SK-N-SH (cell line): Measurements from ENCODE around the gene KDSR. TPM values are rescaled to one million over a fixed set of nuclear protein-coding genes. Genes with fewer than 3 reads are reported as not detected.

Experiments used
- ELF1 ChIP-seq: IDR thresholded peaks from 2 replicates; pipeline ENCODE4 v1.4.0; 2012
- EP300 ChIP-seq, 2 experiments: IDR thresholded peaks; 2 replicates each; pipeline versions ENCODE4 v1.4.0 to v1.6.1; 2012; ENCODE audit warnings: borderline replicate concordance in 1 of 2, low read depth in 1 of 2, low read length in 1 of 2
- EZH2phosphoT487 ChIP-seq: fragments of 200-600 bp; sonication (generic); IDR thresholded peaks from 2 replicates; pipeline ENCODE4 v1.6.1; 2017; ENCODE audit warnings: low read depth, mixed run types, mild to moderate bottlenecking, antibody characterized with exemption, moderate library complexity, borderline replicate concordance
- FOSL2 ChIP-seq: IDR thresholded peaks from 2 replicates; pipeline ENCODE4 v1.4.0; 2012; ENCODE audit warnings: low read depth, mild to moderate bottlenecking, moderate library complexity, borderline replicate concordance
- FOXJ3 ChIP-seq: sonication (generic); formaldehyde crosslinking; IDR thresholded peaks from 2 replicates; pipeline ENCODE4 v1.5.1; 2020; ENCODE audit warnings: mild to moderate bottlenecking, missing genetic modification reagents
- GABPA ChIP-seq: IDR thresholded peaks from 2 replicates; pipeline ENCODE4 v1.4.0; 2012; ENCODE audit warnings: low read depth, mild to moderate bottlenecking
- JUND ChIP-seq: IDR thresholded peaks from 2 replicates; pipeline ENCODE4 v1.4.0; 2012
- MEF2A ChIP-seq: IDR thresholded peaks from 2 replicates; pipeline ENCODE4 v1.4.0; 2012; ENCODE audit warnings: low read depth, borderline replicate concordance
- MXI1 ChIP-seq: IDR thresholded peaks from 2 replicates; pipeline ENCODE4 v1.6.1; 2012; ENCODE audit warnings: mild to moderate bottlenecking, low read depth, low read length, improper control_type of control experiment
- NRF1 ChIP-seq: IDR thresholded peaks from 2 replicates; pipeline ENCODE4 v1.6.1; 2012; ENCODE audit warnings: low read depth, mild to moderate bottlenecking, low read length
- REST ChIP-seq: IDR thresholded peaks from 2 replicates; pipeline ENCODE4 v1.6.1; 2012; ENCODE audit warnings: mild to moderate bottlenecking, low read depth, low read length, moderate library complexity
- SMC3 ChIP-seq: IDR thresholded peaks from 2 replicates; pipeline ENCODE4 v1.6.1; 2012; ENCODE audit warnings: low read depth, low read length, improper control_type of control experiment
- polyA plus RNA-seq, 3 experiments: library from polyadenylated mRNA; depleted of rRNA; stranded (reverse); fragments of >200 nt; gene quantifications; 2 replicates each; pipeline ENCODE4 v1.2.3, GENCODE V29; 2012
- TF ChIP-seq, protein P1 (sequence below): fragments of 200-600 bp; sonication (generic); IDR thresholded peaks from 2 replicates; pipeline ENCODE4 v1.6.1; 2017; ENCODE audit warnings: antibody characterized with exemption, mild to moderate bottlenecking, moderate library complexity
- TF ChIP-seq, protein P2 (sequence below): IDR thresholded peaks from 2 replicates; pipeline ENCODE4; 2012

The KDSR gene
- polyA plus RNA-seq, 1 of the 3 experiments (the other 2 are of a cell fraction): 22.3 TPM

- TF ChIP-seq FOSL2 (no peak), ELF1 (no peak), MEF2A (no peak), FOXJ3 (no peak), REST (no peak), SMC3 (peak; percentile 79), EZH2phosphoT487 (no peak), GABPA (no peak), MXI1 (peak; percentile 1; the same call in 1 of the 2 replicates), NRF1 (no peak), EP300 (IDR thresholded peaks at IDR 0.05; ENCODE audit: borderline replicate concordance in 1 of 2, low read depth in 1 of 2, low read length in 1 of 2) (no peak), JUND (no peak)
- TF ChIP-seq, protein P1, sequence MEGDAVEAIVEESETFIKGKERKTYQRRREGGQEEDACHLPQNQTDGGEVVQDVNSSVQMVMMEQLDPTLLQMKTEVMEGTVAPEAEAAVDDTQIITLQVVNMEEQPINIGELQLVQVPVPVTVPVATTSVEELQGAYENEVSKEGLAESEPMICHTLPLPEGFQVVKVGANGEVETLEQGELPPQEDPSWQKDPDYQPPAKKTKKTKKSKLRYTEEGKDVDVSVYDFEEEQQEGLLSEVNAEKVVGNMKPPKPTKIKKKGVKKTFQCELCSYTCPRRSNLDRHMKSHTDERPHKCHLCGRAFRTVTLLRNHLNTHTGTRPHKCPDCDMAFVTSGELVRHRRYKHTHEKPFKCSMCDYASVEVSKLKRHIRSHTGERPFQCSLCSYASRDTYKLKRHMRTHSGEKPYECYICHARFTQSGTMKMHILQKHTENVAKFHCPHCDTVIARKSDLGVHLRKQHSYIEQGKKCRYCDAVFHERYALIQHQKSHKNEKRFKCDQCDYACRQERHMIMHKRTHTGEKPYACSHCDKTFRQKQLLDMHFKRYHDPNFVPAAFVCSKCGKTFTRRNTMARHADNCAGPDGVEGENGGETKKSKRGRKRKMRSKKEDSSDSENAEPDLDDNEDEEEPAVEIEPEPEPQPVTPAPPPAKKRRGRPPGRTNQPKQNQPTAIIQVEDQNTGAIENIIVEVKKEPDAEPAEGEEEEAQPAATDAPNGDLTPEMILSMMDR: peak; percentile 64
- TF ChIP-seq, protein P2, sequence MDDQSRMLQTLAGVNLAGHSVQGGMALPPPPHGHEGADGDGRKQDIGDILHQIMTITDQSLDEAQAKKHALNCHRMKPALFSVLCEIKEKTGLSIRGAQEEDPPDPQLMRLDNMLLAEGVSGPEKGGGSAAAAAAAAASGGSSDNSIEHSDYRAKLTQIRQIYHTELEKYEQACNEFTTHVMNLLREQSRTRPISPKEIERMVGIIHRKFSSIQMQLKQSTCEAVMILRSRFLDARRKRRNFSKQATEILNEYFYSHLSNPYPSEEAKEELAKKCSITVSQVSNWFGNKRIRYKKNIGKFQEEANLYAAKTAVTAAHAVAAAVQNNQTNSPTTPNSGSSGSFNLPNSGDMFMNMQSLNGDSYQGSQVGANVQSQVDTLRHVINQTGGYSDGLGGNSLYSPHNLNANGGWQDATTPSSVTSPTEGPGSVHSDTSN: no peak
- TF ChIP-seq, all 33 proteins: peak for 4
Observed at GRCh38 chr18:63317982-63318888, 48.8 kb downstream of the KDSR start (continued).
